Omental fat pad (tissue), 4 donors: ENCODE measurements around the gene SERPINA12. TPM values are rescaled to one million over a fixed set of nuclear protein-coding genes. Genes with fewer than 3 reads are reported as not detected.

Experiments used
- ATAC-seq: fragments of 150-250 bp; one replicate; pipeline ENCODE4 v1.9.1; 2016; ENCODE audit warnings: mild to moderate bottlenecking, moderate library complexity; ENCODE audit not compliant: low FRiP score
- DNase-seq: peaks from one replicate; pipeline ENCODE4 v3.0.0-alpha.2; 2019; ENCODE audit warnings: low spot score
- CTCF ChIP-seq, 3 donors: fragments of 450-650 bp; IDR thresholded peaks; one replicate each; pipeline ENCODE4 v1.5.1; 2016 to 2017; ENCODE audit warnings: antibody characterized with exemption in 3 of 3, mild to moderate bottlenecking in 3 of 3, moderate library complexity in 2 of 3
- total RNA-seq, 4 donors: library from RNA; depleted of rRNA; stranded (reverse); fragments of >200 nt; gene quantifications; one replicate each; pipeline ENCODE4 v1.1.0, GENCODE V29; 2016

SERPINA12 gene
- total RNA-seq, 4 donors from 2014 or later = not detected

DNA sequence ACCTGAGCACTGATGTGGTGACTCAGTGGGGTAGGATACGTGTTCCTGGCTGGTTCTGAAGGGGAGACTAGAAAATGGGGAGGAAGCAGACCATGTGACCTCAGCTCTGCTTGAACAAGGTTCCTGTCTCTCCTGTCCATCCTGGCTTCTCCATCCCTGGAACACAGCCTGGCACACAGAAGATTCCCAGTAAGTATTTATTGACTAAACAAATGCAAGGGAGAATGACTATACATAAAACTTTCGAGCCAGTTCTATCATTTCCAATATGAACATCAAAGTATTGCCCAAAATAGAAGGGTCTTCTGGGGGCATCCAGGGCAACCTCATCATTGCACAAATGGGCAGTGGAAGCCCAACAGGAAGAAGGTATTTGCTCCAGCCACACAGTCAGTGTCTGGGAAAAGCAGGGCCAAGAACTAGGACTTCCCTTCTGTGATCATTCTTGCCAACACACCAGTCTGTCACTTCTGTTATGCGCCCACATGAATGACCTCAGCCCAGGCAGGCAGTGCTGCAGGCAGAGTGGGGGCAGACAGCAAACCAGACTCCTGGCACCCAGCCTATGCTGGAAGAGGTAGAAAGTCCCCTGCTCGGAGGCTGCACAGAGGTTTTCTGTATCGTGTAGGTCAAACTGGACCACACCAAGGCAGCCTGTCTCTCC is 27.7 kb downstream of the SERPINA12 start:
- TF ChIP-seq CTCF (IDR thresholded peaks at IDR 0.05) = no peak
- no peak for DNase-seq
- no peak for ATAC-seq

DNA sequence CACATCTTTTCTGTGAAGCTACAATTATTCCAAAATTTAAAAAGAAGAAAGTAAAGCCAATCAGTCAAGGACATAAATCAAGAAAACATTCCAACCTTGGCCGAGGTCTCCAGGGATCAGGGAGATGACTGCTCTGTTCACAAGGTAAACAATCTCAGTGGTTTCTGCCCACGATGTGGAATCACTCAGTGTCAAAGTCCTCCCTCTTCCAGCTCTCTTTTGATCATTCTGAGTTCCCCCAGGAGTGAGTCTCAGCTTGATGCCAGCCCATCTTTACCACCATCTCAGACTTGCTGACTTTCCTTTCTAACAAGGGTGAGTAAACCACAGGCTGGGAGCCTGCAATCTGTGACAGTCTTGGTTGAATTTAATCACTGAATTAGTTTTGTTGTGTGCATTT is 28.5 kb downstream of the SERPINA12 start:
- ATAC-seq (no peak), DNase-seq (no peak)
- no peak for TF ChIP-seq CTCF (IDR thresholded peaks at IDR 0.05)

DNA sequence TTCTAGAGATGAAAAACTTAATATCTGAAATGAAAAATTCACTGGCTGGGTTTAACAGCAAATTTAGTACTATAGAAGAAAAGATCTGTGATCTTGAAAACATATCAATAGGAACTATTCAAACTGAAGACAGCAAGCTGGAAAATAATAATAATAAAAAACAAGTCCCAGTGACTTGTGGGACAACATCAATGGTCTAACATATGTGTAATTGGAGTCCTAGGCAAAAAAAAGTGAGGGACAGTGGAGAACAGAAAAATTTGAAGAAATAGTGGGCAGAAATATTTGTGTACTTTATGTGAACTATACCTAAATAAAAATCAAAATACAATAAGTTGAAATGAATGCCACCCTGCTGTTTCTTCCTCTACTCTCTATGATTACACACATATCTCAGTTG is 30.8 kb downstream of the SERPINA12 start:
- DNase-seq (no peak), ATAC-seq (no peak)
- no peak for TF ChIP-seq CTCF (IDR thresholded peaks at IDR 0.05)

DNA sequence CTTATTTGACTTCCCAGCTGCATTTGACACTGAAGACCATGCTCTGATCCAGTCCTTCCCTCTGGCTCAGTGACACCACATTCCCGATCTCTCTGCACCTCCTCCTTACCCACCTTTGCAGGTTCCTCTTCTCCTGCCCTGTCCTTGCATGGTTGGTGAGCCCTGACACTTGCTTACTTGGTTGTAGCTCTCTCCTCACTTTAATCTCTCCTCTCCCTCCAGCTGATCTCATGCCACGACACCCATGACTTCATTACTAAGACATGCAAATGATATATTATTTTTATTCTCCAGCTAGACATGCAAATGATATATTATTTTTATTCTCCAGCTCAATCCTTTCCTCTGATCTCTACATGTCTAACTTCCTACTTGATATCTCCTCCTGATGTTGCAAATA is 33.2 kb downstream of the SERPINA12 start, which contains the start of gene SERPINA9:
SERPINA9 (minus strand) TSS at position 175 of the 400 bp plus-strand sequence. CDS start 6,357 bp downstream, outside the sequence.
- DNase-seq = no peak
- no peak for ATAC-seq
- no peak for TF ChIP-seq CTCF (IDR thresholded peaks at IDR 0.05)

GRCh38 chr14:94474581-94475031 is 34.7 kb downstream of the SERPINA12 start:
- no peak for TF ChIP-seq CTCF (IDR thresholded peaks at IDR 0.05)
- no peak for DNase-seq
- ATAC-seq = no peak

DNA sequence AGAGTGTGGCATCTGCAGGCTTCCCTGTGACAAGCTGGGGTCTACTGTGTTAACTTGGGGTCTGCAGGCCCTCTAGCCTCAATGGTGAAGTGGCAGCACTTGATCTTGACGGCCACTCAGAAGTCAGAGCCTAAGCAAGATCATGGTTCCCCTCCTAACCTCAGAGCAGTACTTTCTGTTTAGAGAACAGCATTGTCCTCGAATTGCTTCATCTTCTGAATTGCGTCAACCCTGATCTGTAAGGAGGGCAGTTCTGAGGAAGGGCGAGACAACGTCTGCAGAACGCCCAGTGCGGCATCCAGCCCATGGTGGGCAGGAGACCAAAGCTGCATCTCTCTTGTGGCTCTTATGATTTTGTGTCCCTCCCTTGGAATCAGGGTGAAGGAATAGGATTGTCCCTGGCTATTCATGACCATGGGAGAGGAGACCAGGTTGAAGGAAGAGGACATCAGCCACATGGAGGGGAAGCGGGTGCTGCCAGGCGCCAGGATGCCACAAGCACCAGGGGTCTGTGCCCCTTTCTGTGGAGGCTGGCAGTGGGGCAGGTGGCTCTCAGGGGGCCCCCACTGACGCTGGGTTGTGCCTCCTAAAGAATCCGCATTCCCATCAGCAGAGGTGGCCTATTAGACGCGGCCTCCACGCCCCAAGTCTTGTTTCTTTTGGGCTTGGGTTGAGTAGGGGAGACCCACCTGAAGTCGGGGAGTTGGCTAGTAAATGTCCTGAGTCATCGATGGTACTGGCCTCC is 35.4 kb downstream of the SERPINA12 start:
- ATAC-seq (no peak), DNase-seq (no peak)
- TF ChIP-seq CTCF (IDR thresholded peaks at IDR 0.05) = no peak
